ENCODE measurements around the gene SUCNR1.
"Not testable (repeated sequence)": the region's sequence is repeated elsewhere in the genome, so short reads cannot be mapped to it uniquely, and the experiment has no call there.

The SUCNR1 gene

DNA sequence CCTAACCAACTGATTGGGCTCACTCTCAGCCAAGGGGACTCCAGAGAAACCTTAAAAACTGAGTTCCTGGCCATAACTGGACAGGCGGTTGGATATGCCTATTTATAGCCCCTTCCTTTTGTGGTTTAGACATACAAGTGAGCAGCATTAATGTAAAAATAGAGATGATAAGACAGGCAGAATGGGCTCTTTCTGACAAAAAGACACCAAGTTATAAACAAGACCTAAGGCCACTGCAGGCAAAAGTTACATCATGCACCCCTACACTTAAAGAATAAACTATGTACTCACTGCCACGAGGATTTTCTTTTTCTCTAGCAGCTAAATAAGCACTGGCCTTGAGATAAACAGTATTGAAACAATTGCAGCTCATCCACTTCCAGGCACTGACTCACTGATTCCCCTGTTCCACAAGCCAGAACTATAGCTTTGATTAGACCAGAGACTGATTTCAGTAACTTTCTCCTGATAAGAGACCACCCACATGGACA is 30.1 kb downstream of the SUCNR1 start:
- DNase-seq, result no peak

DNA sequence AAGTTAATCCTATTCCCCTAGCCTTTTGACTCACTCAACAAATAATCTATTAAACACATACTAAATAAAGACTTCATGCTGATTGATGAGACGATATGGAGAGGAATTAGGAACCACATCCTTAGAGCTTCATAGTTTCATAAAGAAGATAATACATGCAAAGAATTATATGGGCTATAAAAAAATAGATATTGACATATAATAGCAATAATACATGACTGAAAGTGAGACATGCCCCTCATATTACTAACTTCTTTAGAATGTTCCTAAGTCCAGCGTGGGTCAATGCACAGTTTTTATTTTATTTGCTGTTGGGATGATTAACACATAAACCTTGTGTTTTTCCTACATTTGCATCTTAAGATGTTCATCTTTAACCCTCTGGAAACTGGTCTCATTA is 32.2 kb downstream of the SUCNR1 start:
- DNase-seq, result no peak

DNA sequence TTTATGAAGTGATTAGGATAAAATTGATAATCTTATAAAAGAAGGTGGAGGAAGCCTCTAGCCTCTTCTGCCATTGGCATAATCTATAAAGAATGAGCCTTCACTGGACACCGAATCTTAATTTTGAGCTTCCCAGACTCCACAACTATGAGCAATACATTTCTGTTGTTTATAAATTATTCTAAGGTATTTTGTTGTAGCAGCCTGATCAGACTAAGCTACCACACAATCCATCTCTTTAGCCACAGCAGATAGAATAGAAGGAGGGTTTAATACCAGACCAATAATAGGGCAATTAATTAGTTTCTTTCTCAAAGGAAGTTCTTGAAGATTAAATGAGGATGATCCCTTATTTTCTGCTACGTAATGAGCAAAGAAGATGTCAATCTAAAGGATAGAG is 33.3 kb downstream of the SUCNR1 start:
- DNase-seq, result no peak

DNA sequence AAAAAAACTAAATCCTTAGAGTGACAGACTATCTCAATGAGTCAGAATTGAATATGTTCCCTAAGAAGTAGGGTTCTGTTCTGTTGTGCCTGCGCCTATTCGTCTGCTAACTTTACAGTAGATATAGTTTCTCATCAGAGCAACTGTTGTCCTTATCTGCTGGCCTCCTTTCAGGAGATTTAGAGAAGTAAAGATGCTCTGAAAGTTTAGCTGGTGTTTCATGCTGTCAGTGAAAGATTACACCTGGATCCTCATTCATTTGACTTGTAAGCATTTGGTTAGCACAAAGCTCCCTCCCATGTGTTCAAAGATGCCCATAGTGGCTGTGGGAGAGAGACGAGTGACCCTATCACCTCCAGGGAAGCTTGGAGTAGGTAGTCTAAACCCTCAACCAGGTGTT is 35.0 kb downstream of the SUCNR1 start:
- DNase-seq, result no peak

DNA sequence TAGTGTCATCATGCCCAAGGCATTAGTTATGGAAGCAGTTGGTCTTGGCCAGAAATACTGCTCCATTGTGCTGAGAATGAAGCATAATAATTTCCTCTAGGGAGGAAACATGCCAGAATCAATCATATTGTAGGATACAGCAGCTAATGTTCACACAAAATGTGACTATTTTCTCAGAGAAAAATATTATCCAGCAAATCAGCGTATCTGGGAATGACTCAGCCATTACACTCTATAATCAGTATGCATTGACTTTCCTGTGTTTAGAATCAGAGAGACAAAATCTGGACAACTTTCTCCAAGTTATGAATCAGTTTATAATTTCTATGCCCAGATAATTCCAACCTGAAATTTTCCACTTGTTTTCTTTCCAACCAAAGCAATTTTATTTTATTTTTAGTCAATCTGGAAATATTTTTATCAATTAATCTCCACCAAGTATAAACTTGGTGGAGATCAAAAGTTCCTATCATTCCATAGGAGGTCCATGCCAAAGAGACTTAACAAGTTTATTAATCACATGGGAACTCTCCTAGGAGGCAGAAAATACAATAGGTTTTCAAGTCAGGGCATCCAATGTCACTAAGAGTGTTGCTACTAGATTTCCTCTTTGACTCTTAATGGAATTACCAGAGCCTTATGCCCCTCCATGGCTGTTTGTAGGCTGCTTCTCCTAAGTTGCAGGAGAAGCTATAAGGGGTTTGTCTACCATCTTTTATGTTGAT is 36.4 kb downstream of the SUCNR1 start:
- DNase-seq, result no peak

DNA sequence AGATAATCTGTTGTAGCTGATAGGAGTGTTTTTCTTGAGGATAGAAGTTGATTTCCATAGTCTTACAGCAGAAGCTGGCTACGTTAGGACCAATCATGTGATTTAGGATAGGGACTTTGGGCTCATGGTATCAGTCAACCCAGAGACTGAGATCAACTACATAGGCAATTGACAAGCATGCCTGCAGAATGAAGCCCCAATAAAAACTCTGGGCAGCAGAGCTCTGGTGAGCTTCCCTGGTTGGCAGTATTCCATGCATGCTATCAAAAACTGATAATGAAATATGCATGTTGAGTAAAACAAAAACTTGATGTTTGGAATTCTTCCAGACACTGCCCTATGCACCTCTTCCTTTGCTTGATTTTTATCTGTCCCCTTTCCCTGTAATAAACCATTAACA is 38.0 kb downstream of the SUCNR1 start:
- DNase-seq, result no peak

DNA sequence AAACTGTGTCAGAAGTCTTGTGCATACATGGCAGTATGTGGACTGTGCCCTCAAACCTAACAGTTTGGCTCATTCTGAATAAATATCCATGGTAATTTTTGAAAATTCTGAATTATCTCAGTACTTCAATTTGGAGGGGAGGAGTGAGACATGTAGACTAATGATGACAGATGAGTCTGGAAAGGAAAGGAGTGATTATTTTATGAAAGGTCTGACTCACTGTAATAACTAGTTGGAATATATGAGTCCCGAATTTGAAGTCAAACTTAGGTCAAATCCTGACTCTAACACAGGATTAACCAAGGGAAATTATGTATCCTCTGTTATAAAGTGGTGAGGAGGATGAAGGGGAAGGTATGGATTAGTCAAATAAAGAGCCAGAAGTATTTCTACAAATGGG is 38.6 kb downstream of the SUCNR1 start:
- DNase-seq, result no peak

DNA sequence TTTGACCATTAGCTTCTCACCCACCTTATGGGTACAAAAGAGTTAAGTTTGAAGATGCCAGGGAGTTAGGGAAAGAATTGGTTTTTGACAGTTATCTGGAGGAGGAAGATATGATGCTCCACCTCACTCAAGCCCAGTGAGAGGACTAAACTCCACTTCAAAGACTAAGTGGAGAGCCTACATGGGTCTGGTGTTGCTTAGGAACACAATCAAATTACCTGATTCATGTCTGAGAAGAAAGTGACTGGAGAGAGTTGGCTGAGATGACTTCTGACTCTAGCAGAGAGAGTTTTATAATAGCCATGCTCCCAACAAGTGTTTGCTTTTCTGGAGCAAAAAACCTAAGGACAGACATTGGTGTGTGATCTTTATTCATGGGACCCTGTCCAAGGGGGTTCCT is 43.3 kb downstream of the SUCNR1 start:
- no peak for DNase-seq

DNA sequence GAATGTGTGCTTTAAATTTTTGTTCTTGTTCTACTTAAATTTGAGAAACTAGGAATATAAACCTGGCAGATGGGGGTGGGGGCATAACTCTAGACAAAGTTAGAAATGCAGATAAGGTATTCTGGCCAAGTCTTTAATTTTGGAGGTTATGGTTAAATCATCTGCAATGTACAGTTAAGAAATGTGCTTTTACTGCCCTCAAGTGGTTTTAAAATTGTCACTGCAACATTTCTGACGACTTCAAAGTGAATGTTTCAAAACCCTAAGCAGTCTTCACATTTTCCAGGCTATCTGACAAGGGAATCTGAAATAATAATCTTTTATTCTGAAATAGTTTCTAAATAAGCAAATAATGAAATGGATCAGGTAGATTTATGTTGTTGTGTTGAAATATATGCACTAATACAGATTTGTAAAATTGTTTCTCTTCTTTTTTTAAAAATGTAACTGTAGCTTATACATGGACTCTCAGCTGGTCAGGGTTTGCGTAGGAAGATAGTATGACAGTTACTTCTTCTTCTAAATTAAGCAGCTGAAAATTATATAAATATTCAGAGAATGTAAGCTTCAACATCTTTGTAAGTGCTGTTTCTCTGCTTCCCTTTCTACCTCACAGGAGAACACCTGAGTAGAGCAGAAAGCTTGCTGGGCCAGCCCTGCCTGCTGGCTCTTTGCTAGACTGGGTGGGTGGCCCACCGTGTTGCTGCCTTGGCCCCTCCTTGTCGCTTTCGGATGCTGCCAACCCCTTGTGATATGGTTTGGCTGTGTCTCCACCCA is 45.0 kb downstream of the SUCNR1 start:
- peak; percentile 2 for DNase-seq

DNA sequence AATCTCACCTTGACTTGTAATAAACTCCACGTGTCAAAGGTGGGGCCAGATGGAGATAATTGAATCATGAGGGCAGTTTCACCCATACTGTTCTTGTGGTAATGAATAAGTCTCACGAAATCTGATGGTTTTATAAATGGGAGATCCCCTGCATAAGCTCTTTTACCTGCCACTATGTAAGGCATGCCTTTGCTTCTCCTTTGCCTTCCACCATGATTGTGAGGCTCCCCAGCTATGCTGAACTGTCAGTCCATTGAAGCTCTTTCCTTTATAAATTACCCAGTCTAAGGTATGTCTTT is 45.5 kb downstream of the SUCNR1 start:
- no peak for DNase-seq

DNA sequence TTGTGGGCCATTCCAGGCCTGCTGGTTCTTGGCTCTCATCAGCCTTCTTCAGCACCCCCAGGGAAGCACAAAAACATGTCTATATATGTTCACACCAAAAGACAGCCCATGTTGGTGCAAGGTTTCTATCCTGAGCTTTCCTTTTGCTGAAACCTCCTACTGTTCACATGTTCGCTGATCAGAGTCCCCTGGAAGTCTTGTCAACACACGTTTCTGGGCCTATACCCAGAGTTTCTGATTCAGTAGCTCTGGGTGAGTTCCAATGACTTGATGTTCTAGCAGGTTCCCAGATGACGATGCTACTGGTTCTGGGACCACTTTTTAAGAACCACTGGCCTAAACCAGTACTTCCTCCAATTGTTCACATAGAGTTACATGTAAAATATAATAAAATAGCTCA is 46.0 kb downstream of the SUCNR1 start:
- DNase-seq, result no peak

DNA sequence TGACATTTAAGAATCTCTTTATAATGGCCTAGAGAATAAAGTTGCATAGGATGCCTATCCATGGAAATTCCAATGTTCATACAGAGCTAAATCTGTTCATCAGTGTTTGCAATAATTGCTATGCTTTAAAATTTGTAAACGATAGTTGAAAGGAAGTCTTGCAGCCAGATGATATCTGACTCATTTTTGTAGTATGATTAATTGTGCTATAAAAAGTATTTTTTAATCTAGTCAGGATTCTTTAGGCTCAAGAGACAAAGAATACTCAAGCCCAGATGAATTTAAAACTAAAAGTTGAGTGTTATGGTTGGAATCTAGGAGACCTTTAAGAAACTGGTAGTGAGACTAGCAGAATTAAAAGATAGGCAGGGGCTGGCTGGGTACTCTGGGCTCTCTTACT is 50.5 kb downstream of the SUCNR1 start:
- DNase-seq, result no peak

DNA sequence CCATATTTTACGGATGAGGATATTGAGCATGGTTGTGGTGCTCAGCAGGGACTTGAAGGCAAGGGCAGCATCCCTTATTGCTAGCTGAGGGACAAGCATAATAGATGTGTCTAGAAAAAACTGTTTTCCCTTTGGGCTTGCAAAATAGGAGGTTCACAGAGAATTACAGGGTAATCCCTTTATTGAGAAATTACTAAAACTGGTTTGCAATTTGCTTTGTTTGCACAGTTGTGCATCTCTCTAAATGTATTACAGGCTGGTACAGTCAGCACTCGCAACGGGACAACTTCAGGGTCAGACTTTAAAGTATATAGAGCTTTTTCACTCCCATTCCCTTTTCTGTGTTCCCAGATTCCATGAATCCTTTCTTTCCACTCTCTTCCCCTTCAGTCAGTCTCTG is 51.3 kb downstream of the SUCNR1 start:
- DNase-seq, result no peak

DNA sequence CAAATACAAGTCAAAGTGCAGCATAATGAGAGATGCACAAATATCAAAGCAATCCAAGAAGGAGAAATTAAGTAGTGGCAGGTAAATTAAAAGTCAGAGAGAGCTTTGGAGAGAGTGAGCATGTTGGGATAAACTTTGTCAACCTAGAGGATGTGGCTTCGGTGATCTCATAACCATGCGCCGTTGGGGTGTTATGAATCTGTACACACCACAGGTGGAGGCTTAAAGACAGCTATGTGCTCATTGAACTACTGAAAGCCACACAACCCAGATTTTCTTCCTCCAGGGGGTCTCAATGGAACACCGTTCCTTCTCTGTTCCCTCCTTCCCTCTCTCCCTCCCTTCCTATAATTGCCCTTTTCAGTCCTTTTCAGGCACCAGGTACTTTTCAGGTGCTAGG is 52.0 kb downstream of the SUCNR1 start:
- DNase-seq, result no peak

DNA sequence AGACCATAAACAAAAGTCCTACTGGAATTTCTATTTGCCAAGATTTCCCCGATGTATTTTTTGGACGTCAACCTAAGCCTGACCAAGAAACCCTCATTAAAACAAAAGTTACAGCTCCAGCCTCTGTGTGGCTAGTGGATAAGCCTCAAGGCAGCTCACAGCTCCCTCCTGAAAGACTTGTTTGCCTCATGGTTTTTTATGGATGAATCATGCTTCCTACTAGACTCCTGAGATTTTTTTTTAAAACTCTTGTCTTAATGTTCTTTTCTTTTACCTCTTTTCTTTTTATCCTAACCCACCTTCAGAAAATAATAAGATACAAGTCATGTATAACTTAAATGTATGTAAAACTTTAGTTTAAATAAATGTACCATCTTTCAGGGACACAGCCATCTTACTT is 52.4 kb downstream of the SUCNR1 start:
- DNase-seq, result no peak

DNA sequence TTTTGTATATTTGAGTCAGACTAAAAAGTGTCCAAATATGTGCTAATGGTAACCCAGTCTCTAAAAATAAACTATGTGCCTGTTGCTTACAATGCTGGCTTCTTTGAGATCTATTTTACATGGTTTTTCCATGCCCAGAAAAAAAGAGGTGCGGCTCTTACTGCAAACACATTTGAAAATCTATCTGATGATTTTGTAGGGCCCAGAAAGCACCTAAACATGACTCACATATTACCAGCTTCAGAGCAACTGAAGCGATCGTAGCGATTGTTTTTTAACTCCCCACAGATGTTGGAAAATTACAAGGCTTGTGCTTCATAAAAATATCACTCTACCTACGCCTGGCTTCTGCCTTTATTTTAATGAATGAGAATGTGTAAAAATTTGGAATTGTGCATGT is 53.5 kb downstream of the SUCNR1 start:
- no peak for DNase-seq

DNA sequence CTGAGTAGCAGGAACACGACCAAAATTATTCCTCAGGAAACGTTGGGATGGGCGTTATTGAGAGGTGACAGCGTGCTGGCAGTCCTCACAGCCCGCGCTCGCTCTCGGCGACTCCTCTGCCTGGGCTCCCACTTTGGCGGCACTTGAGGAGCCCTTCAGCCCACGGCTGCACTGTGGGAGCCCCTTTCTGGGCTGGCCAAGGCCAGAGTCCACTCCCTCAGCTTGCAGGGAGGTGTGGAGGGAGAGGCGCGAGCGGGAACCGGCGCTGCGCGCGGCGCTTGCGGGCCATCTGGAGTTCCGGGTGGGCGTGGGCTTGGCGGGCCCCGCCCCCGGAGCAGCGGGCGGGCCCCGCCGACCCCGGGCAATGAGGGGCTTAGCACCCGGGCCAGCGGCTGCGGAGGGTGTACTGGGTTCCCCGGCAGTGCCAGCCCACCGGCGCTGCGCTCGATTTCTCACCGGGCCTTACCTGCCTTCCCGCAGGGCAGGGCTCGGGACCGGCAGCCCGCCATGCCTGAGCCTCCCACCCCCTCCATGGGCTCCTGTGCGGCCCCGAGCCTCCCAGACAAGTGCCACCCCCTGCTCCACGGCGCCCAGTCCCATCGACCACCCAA is 54.6 kb downstream of the SUCNR1 start:
- DNase-seq, result not testable (repeated sequence)

DNA sequence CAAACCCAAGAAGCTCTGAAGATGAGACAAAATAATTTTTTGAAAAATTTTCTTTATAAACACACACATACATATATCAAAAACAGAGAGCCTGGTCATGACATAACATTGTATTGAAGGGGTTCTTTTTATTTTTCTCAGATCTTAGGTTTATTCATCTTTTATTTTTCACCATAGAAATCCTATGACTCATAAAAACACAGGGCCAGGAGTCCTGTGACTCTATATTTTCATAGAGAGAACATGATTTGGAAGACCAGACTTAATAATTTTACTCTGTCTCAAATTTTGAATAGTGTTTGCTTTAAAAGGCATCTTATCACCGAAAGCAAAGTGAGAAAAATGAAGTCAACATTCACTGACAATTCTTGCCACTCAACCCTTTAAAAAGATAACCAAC is 57.7 kb downstream of the SUCNR1 start:
- no peak for DNase-seq

DNA sequence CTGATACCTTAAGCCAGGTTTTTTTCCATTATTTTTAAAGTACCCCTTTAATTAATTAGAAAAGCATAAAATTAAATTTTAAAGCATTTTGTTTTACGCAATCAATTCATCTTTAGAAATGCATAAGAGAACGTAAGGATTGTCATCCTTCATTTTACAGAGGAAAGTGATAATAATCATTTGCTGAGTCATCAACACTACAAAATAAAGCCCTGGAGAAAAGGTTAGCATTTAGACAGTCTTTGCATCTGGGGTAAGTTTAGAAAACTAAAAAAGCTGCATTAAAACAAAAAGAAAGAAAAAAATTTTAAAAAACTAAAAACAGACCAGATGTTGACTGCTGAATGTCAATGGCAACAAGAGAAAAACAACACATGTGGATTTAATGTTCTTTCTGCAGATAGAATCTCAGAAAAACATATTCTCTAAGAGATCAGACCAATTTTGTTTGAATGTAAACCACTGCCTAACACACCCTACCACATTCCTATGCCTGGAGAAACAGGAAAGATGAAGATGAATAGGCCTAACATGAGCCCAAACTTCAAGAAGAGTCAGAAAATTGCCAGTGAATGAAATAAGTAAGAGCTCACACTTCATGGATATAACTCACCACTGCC is 59.9 kb downstream of the SUCNR1 start:
- no peak for DNase-seq
